Uterus (tissue), 2 donors: ENCODE data around the gene SH2B2.
"Not testable (repeated sequence)": the region's sequence is repeated elsewhere in the genome, so short reads cannot be mapped to it uniquely, and the experiment has no call there.

ENCODE experiments used
- POLR2A ChIP-seq, 2 donors: fragments of 450-650 bp; IDR thresholded peaks; one replicate each; pipeline ENCODE4 v1.6.1; 2016; ENCODE audit warnings: antibody characterized with exemption in 2 of 2, mild to moderate bottlenecking in 1 of 2, moderate library complexity in 1 of 2
- TF ChIP-seq, protein P1 (sequence below), 4 experiments: fragments of 200-600 bp in 2 of 4; fragments of 450-650 bp in 2 of 4; sonication (generic) in 2 of 4; IDR thresholded peaks; one replicate each; pipeline ENCODE4 v1.5.1; 2016 to 2019; ENCODE audit warnings: antibody characterized with exemption in 4 of 4, mild to moderate bottlenecking in 2 of 4, moderate library complexity in 1 of 4

DNA sequence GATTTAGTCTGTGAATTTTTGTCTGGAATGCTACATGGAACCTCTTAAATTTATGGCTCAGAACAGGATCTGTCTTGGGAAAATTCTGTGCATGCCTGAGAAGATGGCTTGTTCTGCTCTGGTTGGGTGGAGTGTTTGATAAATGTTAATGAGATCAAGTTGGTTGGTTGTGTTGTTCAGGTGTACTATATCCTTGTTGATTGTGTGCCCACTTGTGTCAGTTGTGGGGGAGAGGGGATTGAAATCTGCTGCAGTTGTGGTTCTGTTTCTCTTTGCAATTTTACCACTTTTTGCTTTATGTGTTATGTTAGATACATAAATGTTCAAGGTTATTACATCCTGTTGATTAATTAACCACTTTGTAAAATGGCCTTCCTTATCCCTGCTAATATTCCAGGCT is 83.4 kb downstream of the SH2B2 start:
- TF ChIP-seq, protein P1, sequence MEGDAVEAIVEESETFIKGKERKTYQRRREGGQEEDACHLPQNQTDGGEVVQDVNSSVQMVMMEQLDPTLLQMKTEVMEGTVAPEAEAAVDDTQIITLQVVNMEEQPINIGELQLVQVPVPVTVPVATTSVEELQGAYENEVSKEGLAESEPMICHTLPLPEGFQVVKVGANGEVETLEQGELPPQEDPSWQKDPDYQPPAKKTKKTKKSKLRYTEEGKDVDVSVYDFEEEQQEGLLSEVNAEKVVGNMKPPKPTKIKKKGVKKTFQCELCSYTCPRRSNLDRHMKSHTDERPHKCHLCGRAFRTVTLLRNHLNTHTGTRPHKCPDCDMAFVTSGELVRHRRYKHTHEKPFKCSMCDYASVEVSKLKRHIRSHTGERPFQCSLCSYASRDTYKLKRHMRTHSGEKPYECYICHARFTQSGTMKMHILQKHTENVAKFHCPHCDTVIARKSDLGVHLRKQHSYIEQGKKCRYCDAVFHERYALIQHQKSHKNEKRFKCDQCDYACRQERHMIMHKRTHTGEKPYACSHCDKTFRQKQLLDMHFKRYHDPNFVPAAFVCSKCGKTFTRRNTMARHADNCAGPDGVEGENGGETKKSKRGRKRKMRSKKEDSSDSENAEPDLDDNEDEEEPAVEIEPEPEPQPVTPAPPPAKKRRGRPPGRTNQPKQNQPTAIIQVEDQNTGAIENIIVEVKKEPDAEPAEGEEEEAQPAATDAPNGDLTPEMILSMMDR (IDR thresholded peaks at IDR 0.05): not testable (repeated sequence)
- TF ChIP-seq POLR2A (IDR thresholded peaks at IDR 0.05): not testable (repeated sequence)
